NCI-H128 (cell line): ENCODE results near the gene MPPED1.

Experiments
- DNase-seq: peaks from one replicate; lab custom pipeline; 2025; ENCODE audit not compliant: unreplicated experiment; lab: John Stamatoyannopoulos, UW

The MPPED1 gene

DNA sequence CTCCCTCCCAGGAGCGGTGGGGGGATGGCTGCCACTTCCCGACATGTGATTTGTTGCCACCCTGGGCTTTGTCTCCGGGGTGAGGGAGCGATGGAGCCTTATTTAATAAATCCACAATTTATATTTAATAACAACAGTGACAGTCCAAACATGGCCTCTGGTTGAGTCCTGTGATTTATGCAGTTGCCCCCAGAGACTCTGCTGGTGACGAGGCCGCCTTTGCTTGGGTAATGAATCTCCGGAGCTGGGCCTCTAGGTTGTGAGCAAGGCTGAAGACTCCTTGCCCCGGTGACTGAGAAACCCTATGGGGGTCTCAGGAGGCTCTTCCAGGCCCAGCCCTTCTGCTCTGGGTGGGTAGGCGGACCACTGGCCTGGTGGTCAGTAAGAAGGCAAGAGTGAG is 16.7 kb downstream of the MPPED1 start:
- DNase-seq = no peak

DNA sequence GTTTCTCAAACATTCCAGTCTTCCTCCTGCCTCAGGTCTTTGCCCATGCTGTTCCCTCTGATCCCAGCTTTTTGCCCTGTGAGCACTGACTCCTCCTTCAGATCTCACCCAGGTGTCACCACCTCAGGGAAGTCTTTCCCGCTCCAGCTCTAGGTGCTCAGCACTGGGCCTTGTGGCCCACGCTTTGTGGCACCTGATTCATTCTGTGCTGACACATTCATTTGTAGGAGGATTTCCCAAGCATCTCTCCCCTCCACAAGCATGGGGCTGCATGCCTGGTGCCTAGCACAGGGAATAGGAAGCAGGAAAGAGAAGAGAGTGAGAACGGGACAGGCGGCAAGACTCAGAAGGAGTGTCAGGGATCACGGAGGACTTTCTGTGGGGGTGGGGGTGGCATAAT is 17.6 kb downstream of the MPPED1 start:
- no peak for DNase-seq

GRCh38 chr22:43431808-43432554 is 20.2 kb downstream of the MPPED1 start:
- no peak for DNase-seq

DNA sequence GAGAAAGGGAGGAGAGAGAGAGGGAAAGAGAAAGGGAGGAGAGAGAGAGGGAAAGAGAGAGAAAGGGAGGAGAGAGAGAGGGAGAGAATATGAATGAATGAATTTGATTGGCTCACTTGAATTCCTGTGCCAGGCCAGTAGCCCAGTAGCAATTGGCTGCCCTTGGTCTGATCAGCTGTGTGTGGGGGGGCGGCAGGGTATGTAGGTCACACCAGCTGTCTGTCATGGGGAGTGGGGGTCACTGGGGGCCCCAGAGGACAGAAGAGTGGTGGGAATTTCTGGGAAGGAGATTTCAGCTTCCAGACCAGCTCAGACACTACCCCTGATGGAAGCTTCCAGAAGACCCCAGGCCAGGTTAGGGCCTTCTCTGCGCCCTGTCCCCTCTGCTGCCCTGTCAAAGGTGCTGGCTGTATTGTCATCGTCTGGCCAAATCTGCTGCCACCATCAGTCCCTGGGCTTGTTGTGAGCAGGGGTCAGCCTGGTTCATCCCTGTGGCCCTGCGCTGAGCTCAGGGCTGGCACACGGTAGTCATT is 21.1 kb downstream of the MPPED1 start:
- no peak for DNase-seq

DNA sequence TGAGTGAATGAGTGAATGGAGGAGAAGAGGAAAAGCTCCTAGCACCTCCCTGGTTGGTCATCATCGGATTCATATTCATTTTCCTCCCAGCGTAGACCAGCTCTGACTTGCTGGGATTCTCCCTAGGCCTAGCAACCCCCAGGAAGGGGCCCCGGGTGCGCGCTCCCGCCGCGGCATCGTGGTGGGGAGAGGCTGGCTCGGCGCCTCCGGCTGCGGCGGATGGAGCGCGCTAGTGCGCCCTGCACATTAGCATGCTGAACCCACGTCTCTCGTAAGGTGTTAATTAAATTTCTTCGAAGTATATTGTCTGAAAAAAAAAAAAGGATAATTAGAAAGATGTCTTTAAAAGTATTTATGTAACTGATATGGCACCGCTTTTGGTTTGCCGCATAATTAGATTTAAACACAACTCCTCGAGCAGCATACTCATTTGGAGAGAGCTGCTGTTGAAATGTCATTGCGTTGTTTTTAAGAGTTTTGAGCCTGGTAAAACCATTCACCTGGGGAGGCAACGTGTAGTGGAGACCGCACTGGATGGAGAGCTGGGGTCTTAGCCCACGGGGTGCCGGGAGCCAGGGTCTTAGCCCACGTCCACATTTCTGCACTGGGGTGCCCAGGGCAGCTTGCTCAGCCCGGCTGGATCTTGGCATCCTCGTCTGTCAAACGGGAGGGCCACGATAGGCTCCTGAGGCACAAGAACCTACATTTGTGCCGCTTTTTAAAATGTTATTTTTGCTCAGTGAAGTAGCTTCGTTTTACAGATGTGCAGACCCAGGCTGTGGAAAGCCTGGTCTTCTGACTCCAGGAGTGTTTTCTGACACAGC is 21.8 kb downstream of the MPPED1 start:
- no peak for DNase-seq

DNA sequence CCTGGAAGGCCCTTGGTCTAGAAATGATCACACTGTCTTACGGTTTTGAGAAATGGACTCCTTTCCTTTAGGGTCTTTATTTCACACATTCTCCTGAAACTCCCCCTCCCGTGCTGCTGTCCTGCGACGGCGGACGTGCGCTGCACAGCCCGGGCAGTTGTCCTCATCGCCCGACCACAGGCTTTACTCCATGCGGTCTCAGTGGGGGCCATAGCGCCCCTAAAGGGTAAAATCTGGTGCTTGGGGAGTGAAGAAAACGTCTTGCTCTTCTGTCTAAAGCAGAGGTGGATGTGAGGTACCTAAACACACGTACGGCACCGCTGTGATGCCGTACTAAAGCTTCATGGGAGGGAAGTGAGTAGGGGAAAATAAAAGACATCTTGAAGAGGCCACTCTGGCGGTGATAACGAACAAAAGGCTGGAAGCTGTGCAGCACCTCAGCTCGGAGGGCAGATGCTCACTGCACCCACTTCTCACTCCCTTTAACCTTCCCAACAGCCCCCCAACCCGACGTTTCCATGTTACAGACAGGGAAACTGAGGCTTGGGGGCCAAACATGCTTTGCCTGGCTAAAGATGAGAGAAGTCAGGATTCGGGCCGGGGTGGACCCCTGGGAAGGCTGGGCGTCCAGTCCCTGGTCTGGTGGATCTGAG is 22.6 kb downstream of the MPPED1 start:
- no peak for DNase-seq

- DNase-seq = no peak
Observed at GRCh38 chr22:43434928-43435311, 23.1 kb downstream of the MPPED1 start.

DNA sequence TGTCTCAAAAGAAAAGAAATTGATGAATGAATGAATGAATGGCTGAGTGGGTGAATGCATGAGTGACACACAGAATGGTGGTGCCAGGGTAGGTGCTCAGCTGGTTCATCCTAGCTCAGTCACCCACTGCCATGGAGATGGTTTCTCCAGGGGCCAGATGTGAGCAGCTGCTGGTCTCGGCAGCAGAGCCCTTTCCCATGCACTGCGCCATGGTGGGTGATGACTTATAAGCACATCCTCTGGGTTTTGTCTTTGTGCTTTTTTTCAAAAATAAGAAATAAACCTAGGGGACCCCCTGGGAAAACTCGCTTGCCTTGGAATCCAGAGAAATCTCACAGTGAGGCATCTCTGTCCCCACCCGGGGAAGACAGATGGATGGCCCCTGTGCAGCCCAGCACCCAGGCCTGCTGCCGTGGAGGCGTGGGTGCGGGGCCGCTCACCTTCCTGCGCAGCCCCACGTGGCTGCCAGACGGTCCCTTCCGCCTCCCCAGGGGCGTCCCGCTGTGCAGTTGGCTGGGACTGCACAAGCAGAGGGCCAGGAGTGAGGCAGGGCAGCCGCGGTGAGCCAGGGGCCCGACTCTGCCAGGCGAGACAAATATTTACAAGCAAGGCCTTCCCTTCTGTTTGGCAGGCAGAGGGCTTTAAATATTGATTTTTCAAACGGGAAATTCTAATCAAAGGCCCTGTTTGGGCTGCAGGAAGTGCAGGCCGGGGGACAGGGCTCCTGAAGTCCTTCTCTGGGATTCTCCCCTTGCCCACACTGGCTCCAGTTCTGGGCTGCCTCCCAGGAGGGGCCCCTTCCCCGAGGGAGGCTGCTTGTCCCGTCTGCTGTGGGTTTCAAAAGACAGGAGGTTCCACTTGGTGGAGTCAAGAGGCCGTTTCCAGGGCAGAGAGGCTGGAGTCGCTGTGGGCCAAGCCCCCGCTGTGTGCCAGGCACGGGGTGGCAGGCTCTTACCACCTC is 24.3 kb downstream of the MPPED1 start:
- no peak for DNase-seq

GRCh38 chr22:43436868-43437267 is 25.1 kb downstream of the MPPED1 start:
- DNase-seq = no peak

DNA sequence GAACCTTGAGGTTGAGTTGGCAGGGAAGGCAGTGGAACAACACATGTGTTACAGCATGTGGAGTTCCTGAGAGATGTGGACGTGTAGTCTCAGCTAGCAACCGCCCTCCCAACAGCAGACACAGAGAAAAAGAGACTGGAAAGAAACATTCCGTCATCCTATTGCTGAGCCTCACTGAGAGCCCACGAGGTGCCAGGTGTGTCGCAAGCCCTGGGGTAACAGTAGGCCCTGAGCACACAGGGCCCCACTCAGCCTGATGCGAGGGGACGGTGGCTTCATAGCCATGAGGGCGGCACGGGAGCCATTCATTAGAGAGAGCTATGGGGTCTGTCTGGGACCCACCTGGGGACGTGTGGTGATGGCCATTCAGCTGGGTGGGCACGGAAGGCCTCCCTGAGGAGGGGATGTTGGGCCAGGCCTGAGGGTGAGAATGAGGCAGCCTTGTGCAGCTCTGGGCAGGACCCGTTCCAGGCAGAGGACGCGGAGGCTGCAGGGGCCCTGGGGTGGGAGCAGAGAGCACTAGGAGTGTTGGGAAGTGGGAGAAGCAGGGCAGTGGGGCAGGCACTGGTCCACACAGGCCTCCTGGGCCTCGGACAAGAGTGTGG is 26.2 kb downstream of the MPPED1 start:
- no peak for DNase-seq

GRCh38 chr22:43438666-43439347 is 27.0 kb downstream of the MPPED1 start:
- no peak for DNase-seq

GRCh38 chr22:43439368-43440103 is 27.7 kb downstream of the MPPED1 start:
- DNase-seq = no peak

- DNase-seq = no peak
Observed at GRCh38 chr22:43440104-43440387, 28.2 kb downstream of the MPPED1 start.

DNA sequence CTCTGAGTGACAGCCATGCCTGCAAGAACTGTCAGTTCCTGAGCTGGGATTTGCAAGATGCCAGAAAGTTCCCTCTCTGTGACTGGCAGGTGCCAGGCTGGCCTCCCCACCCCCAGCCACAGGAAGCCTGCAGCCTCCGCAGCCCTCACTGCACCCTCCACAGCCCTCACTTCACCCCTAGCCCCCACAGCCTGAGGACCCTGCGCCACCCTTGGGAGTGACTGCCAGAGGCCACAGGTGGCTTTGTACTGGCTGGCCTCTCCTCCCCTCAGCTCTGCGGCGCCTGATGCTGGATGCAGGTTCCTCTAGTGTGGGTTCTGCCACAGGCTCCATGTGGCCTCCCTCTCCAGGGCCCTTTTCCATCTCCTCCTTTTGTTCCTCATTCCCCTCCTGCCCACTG is 28.7 kb downstream of the MPPED1 start:
- no peak for DNase-seq

DNA sequence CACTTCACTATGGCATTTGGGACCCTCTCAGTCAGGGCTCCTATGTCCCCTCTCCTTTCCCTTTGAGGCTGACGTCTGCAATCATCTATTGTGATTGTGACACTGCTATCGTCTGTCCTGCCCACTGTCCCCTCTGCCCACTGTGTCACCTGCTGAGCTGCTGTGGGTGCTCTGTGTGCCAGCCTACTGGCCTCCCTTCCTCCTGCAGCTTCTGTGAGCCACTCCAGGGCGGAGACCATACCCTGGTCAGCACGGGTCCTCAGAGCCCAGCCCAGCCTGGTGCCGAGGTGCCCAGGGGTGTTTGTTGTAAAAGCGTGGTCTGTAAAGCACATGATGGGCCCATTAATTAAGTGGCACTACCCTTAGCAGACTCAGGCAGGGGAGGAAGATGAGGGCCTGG is 29.4 kb downstream of the MPPED1 start:
- DNase-seq = no peak

GRCh38 chr22:43441751-43442150 is 29.9 kb downstream of the MPPED1 start:
- DNase-seq = no peak

DNA sequence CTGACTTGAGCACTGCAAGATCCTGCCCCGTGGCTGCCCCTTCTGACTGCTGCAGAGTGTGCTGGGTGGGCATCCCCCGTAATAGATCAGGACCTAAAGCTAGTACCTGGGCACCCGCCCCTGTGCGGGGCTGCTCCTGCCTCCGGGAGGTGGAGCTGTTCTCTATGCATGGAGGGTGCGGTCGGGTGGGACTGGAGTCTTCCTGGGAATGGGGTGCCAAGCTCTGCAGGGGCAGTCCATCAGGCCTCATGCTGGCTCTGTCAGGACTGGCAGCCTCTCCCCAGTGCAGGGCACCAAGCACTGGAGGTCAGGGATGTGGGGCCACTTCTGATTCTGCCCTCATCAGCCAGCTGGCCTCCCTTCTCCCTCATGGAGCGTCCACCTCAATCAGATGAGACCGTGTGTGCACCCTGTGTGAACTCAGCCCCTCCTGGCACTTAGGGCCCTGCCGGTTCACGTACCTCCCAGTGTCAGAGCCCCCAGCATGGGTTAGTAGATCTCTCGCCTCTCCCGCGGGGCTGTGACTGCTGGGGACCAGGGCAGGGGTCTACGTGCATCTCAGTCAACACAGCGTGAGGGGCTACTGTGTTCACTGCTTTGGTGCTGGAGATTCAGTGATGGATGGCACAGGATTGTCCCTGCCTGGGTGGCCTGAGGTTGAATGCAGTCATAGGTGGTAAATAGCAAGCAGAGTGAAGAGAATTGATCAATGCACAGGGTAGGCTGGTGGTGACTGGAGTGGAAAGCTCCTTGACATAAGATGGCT is 30.8 kb downstream of the MPPED1 start:
- no peak for DNase-seq

- no peak for DNase-seq
Observed at GRCh38 chr22:43443152-43443471, 31.3 kb downstream of the MPPED1 start.
